Measurements from ENCODE around the gene FOXN3. TPM values are rescaled to one million over a fixed set of nuclear protein-coding genes. Genes with fewer than 3 reads are reported as not detected.

Gene FOXN3
- polyA plus RNA-seq, 1 of the 3 experiments (the other 2 are of a cell fraction): 9.8 TPM

DNA sequence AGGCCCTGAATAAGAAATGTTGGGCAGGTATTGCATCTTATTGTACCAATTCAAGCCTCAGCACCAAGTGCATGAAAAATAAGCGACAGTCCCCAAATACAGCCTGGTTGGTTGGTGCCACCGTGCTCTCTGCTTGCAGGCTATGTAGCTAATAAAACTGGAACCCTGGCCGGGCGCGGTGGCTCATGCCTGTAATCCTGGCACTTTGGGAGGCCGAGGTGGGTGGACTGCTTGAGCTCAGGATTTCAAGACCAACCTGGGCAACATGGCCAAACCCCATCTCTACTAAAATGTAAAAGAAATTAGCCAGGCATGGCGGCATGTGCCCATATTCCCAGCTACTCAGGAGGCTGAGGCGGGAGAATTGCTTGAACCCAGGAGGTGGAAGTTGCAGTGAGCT lies 25.5 kb downstream of the FOXN3 start:
- WGBS (ENCODE audit: low lambda C conversion rate): 85% methylated on average over 8 of the region's 8 CpGs
- Histone ChIP-seq H3K27me3 (ENCODE audit: insufficient read depth) (no peaks in the 10 kb centered on the region), H3K4me2 (no peak overlapping the region), H4K20me1 (ENCODE audit: insufficient read depth) (no peaks in the 10 kb centered on the region), H2AFZ (ENCODE audit: low read depth) (no peak overlapping the region), H3K4me3 (ENCODE audit: low read depth in 2 of 2, low read length in 1 of 2) (no peak overlapping the region), H3K27ac (ENCODE audit: low read depth in 2 of 2, low read length in 1 of 2) (no peak overlapping the region), H3F3A (replicated peaks; ENCODE audit: insufficient read depth) (no peaks in the 10 kb centered on the region), H3K36me3 (replicated peaks in 1 of 2; ENCODE audit: control insufficient read depth in 1 of 2, insufficient read depth in 2 of 2, low read length in 1 of 2) (no peaks in the 10 kb centered on the region), H3K9me2 (no peaks in the 10 kb centered on the region), H3K9ac (no peak overlapping the region), H3K79me2 (ENCODE audit: insufficient read depth) (peaks cover 9% of the 10 kb centered on the region; the same call in 1 of the 2 replicates), H3K9me3 (no peaks in the 10 kb centered on the region), H3K4me1 (ENCODE audit: control insufficient read depth in 1 of 2, insufficient read depth in 2 of 2, low read depth in 1 of 2, low read length in 1 of 2) (peaks cover 0 to 15% of the 10 kb centered on the region in 2 experiments; a peak in 2 of 4 replicates)
- TF ChIP-seq, protein P1, sequence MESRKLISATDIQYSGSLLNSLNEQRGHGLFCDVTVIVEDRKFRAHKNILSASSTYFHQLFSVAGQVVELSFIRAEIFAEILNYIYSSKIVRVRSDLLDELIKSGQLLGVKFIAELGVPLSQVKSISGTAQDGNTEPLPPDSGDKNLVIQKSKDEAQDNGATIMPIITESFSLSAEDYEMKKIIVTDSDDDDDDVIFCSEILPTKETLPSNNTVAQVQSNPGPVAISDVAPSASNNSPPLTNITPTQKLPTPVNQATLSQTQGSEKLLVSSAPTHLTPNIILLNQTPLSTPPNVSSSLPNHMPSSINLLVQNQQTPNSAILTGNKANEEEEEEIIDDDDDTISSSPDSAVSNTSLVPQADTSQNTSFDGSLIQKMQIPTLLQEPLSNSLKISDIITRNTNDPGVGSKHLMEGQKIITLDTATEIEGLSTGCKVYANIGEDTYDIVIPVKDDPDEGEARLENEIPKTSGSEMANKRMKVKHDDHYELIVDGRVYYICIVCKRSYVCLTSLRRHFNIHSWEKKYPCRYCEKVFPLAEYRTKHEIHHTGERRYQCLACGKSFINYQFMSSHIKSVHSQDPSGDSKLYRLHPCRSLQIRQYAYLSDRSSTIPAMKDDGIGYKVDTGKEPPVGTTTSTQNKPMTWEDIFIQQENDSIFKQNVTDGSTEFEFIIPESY (IDR thresholded peaks at IDR 0.05; ENCODE audit: borderline replicate concordance, low read depth): no peak
- no peak for TF ChIP-seq RXRA (IDR thresholded peaks at IDR 0.05; ENCODE audit: borderline replicate concordance, low read depth)
- POLR2A ChIA-PET: no interaction called here
- CTCF ChIA-PET: no interaction called here
- DNase-seq: no peak

- Histone ChIP-seq H3F3A (replicated peaks; ENCODE audit: insufficient read depth) (no peaks in the 10 kb centered on the region), H3K36me3 (replicated peaks in 1 of 2; ENCODE audit: control insufficient read depth in 1 of 2, insufficient read depth in 2 of 2, low read length in 1 of 2) (no peaks in the 10 kb centered on the region), H2AFZ (ENCODE audit: low read depth) (no peak overlapping the region), H3K27ac (ENCODE audit: low read depth in 2 of 2, low read length in 1 of 2) (no peak overlapping the region), H3K27me3 (ENCODE audit: insufficient read depth) (no peaks in the 10 kb centered on the region), H3K9me3 (no peaks in the 10 kb centered on the region), H4K20me1 (ENCODE audit: insufficient read depth) (no peaks in the 10 kb centered on the region), H3K4me2 (no peak overlapping the region), H3K9ac (no peak overlapping the region), H3K4me1 (ENCODE audit: control insufficient read depth in 1 of 2, insufficient read depth in 2 of 2, low read depth in 1 of 2, low read length in 1 of 2) (peaks cover 0 to 17% of the 10 kb centered on the region in 2 experiments; a peak in 2 of 4 replicates), H3K79me2 (ENCODE audit: insufficient read depth) (peaks cover 9% of the 10 kb centered on the region; the same call in 1 of the 2 replicates), H3K4me3 (ENCODE audit: low read depth in 2 of 2, low read length in 1 of 2) (no peak overlapping the region), H3K9me2 (no peaks in the 10 kb centered on the region)
- WGBS (ENCODE audit: low lambda C conversion rate): 91% methylated on average over 9 of the region's 9 CpGs
- ChIA-PET CTCF (no interaction called here), POLR2A (no interaction called here)
- TF ChIP-seq USF1 (IDR thresholded peaks at IDR 0.05; ENCODE audit: borderline replicate concordance, low read depth) (no peak), POLR2AphosphoS5 (IDR thresholded peaks at IDR 0.05; ENCODE audit: low read depth, low read length) (no peak), SIN3A (IDR thresholded peaks at IDR 0.05; ENCODE audit: borderline replicate concordance, low read depth, low read length) (no peak), TEAD4 (IDR thresholded peaks at IDR 0.05; ENCODE audit: borderline replicate concordance, insufficient read depth) (no peak), JUND (IDR thresholded peaks at IDR 0.05) (no peak), EP300 (IDR thresholded peaks at IDR 0.05; ENCODE audit: borderline replicate concordance in 1 of 2, low read depth in 1 of 2, low read length in 1 of 2) (no peak), NFIC (IDR thresholded peaks at IDR 0.05; ENCODE audit: borderline replicate concordance) (no peak), GATA2 (CRISPR knock-in tag; IDR thresholded peaks at IDR 0.05) (no peak), FOSL2 (IDR thresholded peaks at IDR 0.05; ENCODE audit: borderline replicate concordance, low read depth) (no peak), TCF12 (IDR thresholded peaks at IDR 0.05) (no peak), YY1 (IDR thresholded peaks at IDR 0.05; ENCODE audit: low read depth) (no peak), MEF2A (IDR thresholded peaks at IDR 0.05; ENCODE audit: borderline replicate concordance, low read depth) (no peak)
- DNase-seq: no peak
Measured at GRCh38 chr14:89391123-89391522, 25.9 kb downstream of the FOXN3 start.

Measured in SK-N-SH (cell line).